ENCODE data around the gene GTF2H4.
"Not testable (repeated sequence)": the region's sequence is repeated elsewhere in the genome, so short reads cannot be mapped to it uniquely, and the experiment has no call there.

Gene GTF2H4

GRCh38 chr6:30907758-30908591 lies at the start of gene GTF2H4:
GTF2H4 (plus strand) TSS chr6:30908207.
- peak; percentile 86 for DNase-seq (ENCODE audit: low read depth, low spot score)
- H3K4me3 ChIP-seq (ENCODE audit: low read depth, low read length), result peak within 1 kb of the TSS; percentile 89
- ChIA-PET POLR2A (interaction anchor here (0.6 kb wide), 1 partner anchor 85 kb away, joined by 3 read pairs; no protein-coding TSS in a partner anchor), CTCF (interaction anchor here (1.0 to 24.2 kb wide), 5 partner anchors 9 to 168 kb away, joined by 4 to 1346 read pairs (median 4); no protein-coding TSS in a partner anchor)
- no peak for TF ChIP-seq CTCF (IDR thresholded peaks at IDR 0.05; ENCODE audit: insufficient read depth, low read length, missing control alignments)

- DNase-seq (ENCODE audit: low read depth, low spot score); POLR2A ChIA-PET; H3K4me3 ChIP-seq (ENCODE audit: low read depth, low read length): not testable (repeated sequence)
- CTCF ChIA-PET, result interaction anchor here (0.8 to 1.5 kb wide), 5 partner anchors 10 to 221 kb away, joined by 3 to 4 read pairs (median 4); no protein-coding TSS in a partner anchor
These were observed 48.3 kb upstream of the GTF2H4 start for GRCh38 chr6:30859726-30860125.

- TF ChIP-seq CTCF (IDR thresholded peaks at IDR 0.05; ENCODE audit: insufficient read depth, low read length, missing control alignments), result no peak
- no peak for DNase-seq (ENCODE audit: low read depth, low spot score)
- ChIA-PET CTCF (interaction anchor here (1.2 to 5.1 kb wide), 4 partner anchors 16 to 225 kb away, joined by 3 to 26 read pairs (median 6); no protein-coding TSS in a partner anchor), POLR2A (no interaction called here)
- H3K4me3 ChIP-seq (ENCODE audit: low read depth, low read length), result no peak overlapping the region
These were observed 46.6 kb upstream of the GTF2H4 start for GRCh38 chr6:30861257-30862048.

- no peak overlapping the region for H3K4me3 ChIP-seq (ENCODE audit: low read depth, low read length)
- CTCF ChIA-PET, result interaction anchor here (1.2 to 5.1 kb wide), 4 partner anchors 15 to 225 kb away, joined by 3 to 26 read pairs (median 6); no protein-coding TSS in a partner anchor
- POLR2A ChIA-PET, result no interaction called here
- TF ChIP-seq CTCF (IDR thresholded peaks at IDR 0.05; ENCODE audit: insufficient read depth, low read length, missing control alignments), result no peak
- no peak for DNase-seq (ENCODE audit: low read depth, low spot score)
These were observed 45.7 kb upstream of the GTF2H4 start for GRCh38 chr6:30862156-30862875.

- CTCF ChIA-PET, result interaction anchor here (1.0 to 5.1 kb wide), 2 partner anchors 13 to 42 kb away, joined by 5 to 26 read pairs; no protein-coding TSS in a partner anchor
- no peak overlapping the region for H3K4me3 ChIP-seq (ENCODE audit: low read depth, low read length)
- POLR2A ChIA-PET, result no interaction called here
- DNase-seq (ENCODE audit: low read depth, low spot score), result no peak
- no peak for TF ChIP-seq CTCF (IDR thresholded peaks at IDR 0.05; ENCODE audit: insufficient read depth, low read length, missing control alignments)
These were observed 43.7 kb upstream of the GTF2H4 start for GRCh38 chr6:30864325-30864724.

GRCh38 chr6:30869241-30869749 lies 38.7 kb upstream of the GTF2H4 start:
- DNase-seq (ENCODE audit: low read depth, low spot score); POLR2A ChIA-PET: not testable (repeated sequence)
- CTCF ChIA-PET, result interaction anchor here (2.6 kb wide), 1 partner anchor 7 kb away, joined by 15 read pairs; no protein-coding TSS in a partner anchor

More at GRCh38 chr6:30869241-30869749, 38.7 kb upstream of the GTF2H4 start:
- H3K4me3 ChIP-seq (ENCODE audit: low read depth, low read length), result not testable (repeated sequence)
